ENCODE data around the gene SLC6A1. TPM values are rescaled to one million over a fixed set of nuclear protein-coding genes. Genes with fewer than 3 reads are reported as not detected.

Gene SLC6A1
- total RNA-seq, 2 experiments from 2014 or later = not detected

- Mint-ChIP-seq H3K9me3 (no peaks in the 10 kb centered on the region), H3K27me3 (peaks cover 2% of the 10 kb centered on the region), H3K4me3 (no peak overlapping the region), H3K4me1 (ENCODE audit: low read depth) (no peaks in the 10 kb centered on the region), H3K27ac (no peak overlapping the region), H3K36me3 (no peaks in the 10 kb centered on the region)
- intact Hi-C loops (cut with micrococcal nuclease) = no loop called here
- ChIA-PET POLR2A (no interaction called here), CTCF (interaction anchor here (1.2 kb wide), 1 partner anchor 24 kb away, joined by 5 read pairs; no protein-coding TSS in a partner anchor)
- DNase-seq = no peak
Measured at GRCh38 chr3:11084677-11085076, 92.1 kb downstream of the SLC6A1 start.

- POLR2A ChIA-PET = no interaction called here
- intact Hi-C loops (cut with micrococcal nuclease) = no loop called here
- Mint-ChIP-seq H3K4me3 (no peak overlapping the region), H3K9me3 (no peaks in the 10 kb centered on the region), H3K27ac (no peak overlapping the region), H3K36me3 (no peaks in the 10 kb centered on the region), H3K4me1 (ENCODE audit: low read depth) (no peaks in the 10 kb centered on the region), H3K27me3 (peaks cover 2% of the 10 kb centered on the region)
- CTCF ChIA-PET = interaction anchor here (1.2 kb wide), 1 partner anchor 25 kb away, joined by 5 read pairs; no protein-coding TSS in a partner anchor
- no peak for DNase-seq
Measured at GRCh38 chr3:11085093-11085840, 92.7 kb downstream of the SLC6A1 start.

GRCh38 chr3:11086856-11087255 lies 94.3 kb downstream of the SLC6A1 start:
- POLR2A ChIA-PET = no interaction called here
- Mint-ChIP-seq H3K4me3 (no peak overlapping the region), H3K9me3 (no peaks in the 10 kb centered on the region), H3K4me1 (ENCODE audit: low read depth) (no peaks in the 10 kb centered on the region), H3K27ac (no peak overlapping the region), H3K27me3 (peaks cover 2% of the 10 kb centered on the region), H3K36me3 (no peaks in the 10 kb centered on the region)
- intact Hi-C loops (cut with micrococcal nuclease) = no loop called here
- CTCF ChIA-PET = no interaction called here
- DNase-seq = no peak

GRCh38 chr3:11088066-11088465 lies 95.5 kb downstream of the SLC6A1 start:
- ChIA-PET CTCF (interaction anchor here (0.8 kb wide), 1 partner anchor 28 kb away, joined by 4 read pairs; no protein-coding TSS in a partner anchor), POLR2A (no interaction called here)
- intact Hi-C loops (cut with micrococcal nuclease) = no loop called here
- Mint-ChIP-seq H3K27ac (no peak overlapping the region), H3K4me1 (ENCODE audit: low read depth) (no peaks in the 10 kb centered on the region), H3K9me3 (no peaks in the 10 kb centered on the region), H3K36me3 (no peaks in the 10 kb centered on the region), H3K4me3 (no peak overlapping the region), H3K27me3 (peaks cover 2% of the 10 kb centered on the region)
- DNase-seq = no peak

- H3K4me1 Mint-ChIP-seq (ENCODE audit: low read depth) = no peaks in the 10 kb centered on the region
- CTCF ChIA-PET = interaction anchor here (0.8 kb wide), 1 partner anchor 29 kb away, joined by 4 read pairs; no protein-coding TSS in a partner anchor
- POLR2A ChIA-PET = no interaction called here
- H3K36me3 Mint-ChIP-seq = no peaks in the 10 kb centered on the region
- intact Hi-C loops (cut with micrococcal nuclease) = no loop called here
- DNase-seq = no peak
- H3K9me3 Mint-ChIP-seq = no peaks in the 10 kb centered on the region
- no peak overlapping the region for H3K27ac Mint-ChIP-seq
- peaks cover 2% of the 10 kb centered on the region for H3K27me3 Mint-ChIP-seq
- no peak overlapping the region for H3K4me3 Mint-ChIP-seq
Measured at GRCh38 chr3:11088831-11089230, 96.3 kb downstream of the SLC6A1 start.

Other genes with a start within 250 kb of the SLC6A1 start
- not detected for gene SLC6A11, start 176.5 kb upstream of the SLC6A1 start, total RNA-seq
- 1 to 10 TPM; 2.3 to 2.9 TPM for gene HRH1, start 161.7 kb downstream of the SLC6A1 start, total RNA-seq